Measurements from ENCODE around the gene PLXNB2. TPM values are rescaled to one million over a fixed set of nuclear protein-coding genes. Genes with fewer than 3 reads are reported as not detected.

PLXNB2 gene
- total and polyA plus RNA-seq, 2 of the 4 experiments (the other 2 are of a cell fraction) = 73.1 to 202 TPM

DNA sequence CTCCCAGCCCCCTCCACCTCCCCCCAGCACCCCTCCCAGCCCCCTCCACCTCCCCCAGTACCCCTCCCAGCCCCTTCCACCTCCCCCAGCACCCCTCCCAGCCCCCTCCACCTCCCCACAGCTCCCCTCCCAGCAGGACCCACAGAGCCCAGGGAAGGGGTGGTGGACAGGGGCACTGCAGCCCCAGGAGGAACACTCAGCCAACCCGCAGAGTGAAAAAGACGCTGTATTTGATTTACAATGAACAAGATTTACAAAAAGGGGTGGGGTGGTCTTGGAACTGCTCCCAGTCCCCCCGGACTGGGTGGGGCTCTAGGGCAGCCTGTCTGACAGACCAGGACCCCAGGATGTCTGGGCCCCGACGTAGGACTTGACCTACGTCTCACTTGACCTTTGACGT, 32.7 kb downstream of the PLXNB2 start:
- DNase-seq = no peak
- CTCF ChIA-PET = no interaction called here

More for the DNA sequence above, 32.7 kb downstream of the PLXNB2 start:
- Histone ChIP-seq H2AFZ (replicated peaks; ENCODE audit: low read length, poor library complexity) (no peak overlapping the region), H3K4me1 (ENCODE audit: control insufficient read depth, insufficient read depth, low read length) (peaks cover 11% of the 10 kb centered on the region), H3K18ac (ENCODE audit: low read depth, low read length) (no peak overlapping the region), H4K8ac (ENCODE audit: low read depth in 2 of 2, low read length in 2 of 2) (no peak overlapping the region), H2AK9ac (replicated peaks; ENCODE audit: low read depth, low read length, poor library complexity) (no peak overlapping the region), H4K5ac (ENCODE audit: low read depth, low read length) (no peak overlapping the region), H3K27ac (ENCODE audit: insufficient read depth, low read length) (no peak overlapping the region), H3K14ac (replicated peaks; ENCODE audit: low read depth, low read length) (no peak overlapping the region), H4K20me1 (ENCODE audit: insufficient read depth, low read length) (peaks cover 51% of the 10 kb centered on the region), H3K79me1 (ENCODE audit: low read depth in 1 of 2, low read length in 2 of 2) (peaks cover 0 to 18% of the 10 kb centered on the region in 2 experiments; a peak in 1 of 4 replicates), H3K4me2 (ENCODE audit: low read depth, low read length) (no peak overlapping the region), H3K9ac (ENCODE audit: low read depth, low read length) (no peak overlapping the region), H3K4me3 (ENCODE audit: insufficient read depth, low read depth, low read length) (no peak overlapping the region), H3K4ac (ENCODE audit: low read depth, low read length) (no peak overlapping the region), H3K9me1 (ENCODE audit: insufficient read depth, low read length) (no peaks in the 10 kb centered on the region), H2AK5ac (ENCODE audit: low read depth, low read length) (no peak overlapping the region), H2BK5ac (ENCODE audit: low read depth, low read length, poor library complexity, severe bottlenecking) (no peak overlapping the region), H3K36me3 (ENCODE audit: control insufficient read depth, insufficient read depth, low read length) (peaks cover 56% of the 10 kb centered on the region), H2BK120ac (ENCODE audit: low read depth, low read length) (no peak overlapping the region), H2BK15ac (ENCODE audit: low read depth, low read length) (no peak overlapping the region), H3K9me3 (ENCODE audit: control insufficient read depth, insufficient read depth, low read length) (no peaks in the 10 kb centered on the region), H3K56ac (ENCODE audit: extremely low read depth, insufficient read depth, low read length) (no peak overlapping the region), H4K91ac (ENCODE audit: insufficient read depth, low read depth, low read length) (no peak overlapping the region), H2BK20ac (ENCODE audit: low read depth, low read length) (no peak overlapping the region), H3K23ac (ENCODE audit: low read depth, low read length) (no peak overlapping the region), H3K27me3 (ENCODE audit: control insufficient read depth, insufficient read depth, low read length) (no peaks in the 10 kb centered on the region)
- intact Hi-C loops (cut with micrococcal nuclease) (loop anchor here (5.0 kb wide), 1 partner anchor 33 kb away; the partner anchor contains the start of gene PLXNB2), dilution Hi-C loops (cut with HindIII; ENCODE audit: low sequenced_read_pairs, unreplicated experiment) (no loop called here), in situ Hi-C loops (cut with MboI; ENCODE audit: low sequenced_read_pairs) (loop anchor here (10.0 kb wide), 1 partner anchor 50 kb away; the partner anchor contains the start of gene DENND6B)
- no TSS peak for BruUV-seq (replicated peaks)
- POLR2A ChIA-PET (ENCODE audit: unreplicated experiment) = no interaction called here
- 83% methylated on average over 1 of the region's 7 CpGs; no CpG with 5 or more reads in 1 of the 2 experiments for WGBS, 2 experiments (ENCODE audit: extremely low coverage in 2 of 2, insufficient read length in 1 of 2)
- no peak for ATAC-seq (ENCODE audit: low read depth)
- TF ChIP-seq NFE2L2 (IDR thresholded peaks at IDR 0.05; ENCODE audit: low read depth, low read length) (no peak), CEBPB (IDR thresholded peaks at IDR 0.05; ENCODE audit: low read depth, low read length) (no peak), RCOR1 (IDR thresholded peaks at IDR 0.05; ENCODE audit: insufficient replicate concordance, low read length) (no peak), BHLHE40 (IDR thresholded peaks at IDR 0.05; ENCODE audit: low read depth, low read length) (no peak), MAZ (IDR thresholded peaks at IDR 0.05; ENCODE audit: borderline replicate concordance, low read depth, low read length) (no peak), MAFK (IDR thresholded peaks at IDR 0.05; ENCODE audit: low read depth, low read length) (no peak), POLR2A (IDR thresholded peaks at IDR 0.05; ENCODE audit: low read depth, low read length) (no peak), SMC3 (IDR thresholded peaks at IDR 0.05; ENCODE audit: low read depth, low read length) (no peak), RAD21 (IDR thresholded peaks at IDR 0.05; ENCODE audit: low read length) (no peak), RFX5 (IDR thresholded peaks at IDR 0.05; ENCODE audit: low read depth, low read length) (no peak)
- TF ChIP-seq, protein P1, sequence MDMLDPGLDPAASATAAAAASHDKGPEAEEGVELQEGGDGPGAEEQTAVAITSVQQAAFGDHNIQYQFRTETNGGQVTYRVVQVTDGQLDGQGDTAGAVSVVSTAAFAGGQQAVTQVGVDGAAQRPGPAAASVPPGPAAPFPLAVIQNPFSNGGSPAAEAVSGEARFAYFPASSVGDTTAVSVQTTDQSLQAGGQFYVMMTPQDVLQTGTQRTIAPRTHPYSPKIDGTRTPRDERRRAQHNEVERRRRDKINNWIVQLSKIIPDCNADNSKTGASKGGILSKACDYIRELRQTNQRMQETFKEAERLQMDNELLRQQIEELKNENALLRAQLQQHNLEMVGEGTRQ (IDR thresholded peaks at IDR 0.05; ENCODE audit: low read depth, low read length) = no peak
- TF ChIP-seq, protein P2, sequence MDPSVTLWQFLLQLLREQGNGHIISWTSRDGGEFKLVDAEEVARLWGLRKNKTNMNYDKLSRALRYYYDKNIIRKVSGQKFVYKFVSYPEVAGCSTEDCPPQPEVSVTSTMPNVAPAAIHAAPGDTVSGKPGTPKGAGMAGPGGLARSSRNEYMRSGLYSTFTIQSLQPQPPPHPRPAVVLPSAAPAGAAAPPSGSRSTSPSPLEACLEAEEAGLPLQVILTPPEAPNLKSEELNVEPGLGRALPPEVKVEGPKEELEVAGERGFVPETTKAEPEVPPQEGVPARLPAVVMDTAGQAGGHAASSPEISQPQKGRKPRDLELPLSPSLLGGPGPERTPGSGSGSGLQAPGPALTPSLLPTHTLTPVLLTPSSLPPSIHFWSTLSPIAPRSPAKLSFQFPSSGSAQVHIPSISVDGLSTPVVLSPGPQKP (IDR thresholded peaks at IDR 0.05; ENCODE audit: borderline replicate concordance, low read depth, low read length) = no peak
